ENCODE results near the gene TNFAIP2.

- TF ChIP-seq, protein P1, sequence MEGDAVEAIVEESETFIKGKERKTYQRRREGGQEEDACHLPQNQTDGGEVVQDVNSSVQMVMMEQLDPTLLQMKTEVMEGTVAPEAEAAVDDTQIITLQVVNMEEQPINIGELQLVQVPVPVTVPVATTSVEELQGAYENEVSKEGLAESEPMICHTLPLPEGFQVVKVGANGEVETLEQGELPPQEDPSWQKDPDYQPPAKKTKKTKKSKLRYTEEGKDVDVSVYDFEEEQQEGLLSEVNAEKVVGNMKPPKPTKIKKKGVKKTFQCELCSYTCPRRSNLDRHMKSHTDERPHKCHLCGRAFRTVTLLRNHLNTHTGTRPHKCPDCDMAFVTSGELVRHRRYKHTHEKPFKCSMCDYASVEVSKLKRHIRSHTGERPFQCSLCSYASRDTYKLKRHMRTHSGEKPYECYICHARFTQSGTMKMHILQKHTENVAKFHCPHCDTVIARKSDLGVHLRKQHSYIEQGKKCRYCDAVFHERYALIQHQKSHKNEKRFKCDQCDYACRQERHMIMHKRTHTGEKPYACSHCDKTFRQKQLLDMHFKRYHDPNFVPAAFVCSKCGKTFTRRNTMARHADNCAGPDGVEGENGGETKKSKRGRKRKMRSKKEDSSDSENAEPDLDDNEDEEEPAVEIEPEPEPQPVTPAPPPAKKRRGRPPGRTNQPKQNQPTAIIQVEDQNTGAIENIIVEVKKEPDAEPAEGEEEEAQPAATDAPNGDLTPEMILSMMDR (IDR thresholded peaks at IDR 0.05; ENCODE audit: low read length) = no peak
- TF ChIP-seq EZH2 (IDR thresholded peaks at IDR 0.05; ENCODE audit: borderline replicate concordance, low read length) = no peak
Measured at GRCh38 chr14:103099733-103100280, 23.5 kb upstream of the TNFAIP2 start.

Measured in OCI-LY1 (cell line).